Panc1 (cell line): ENCODE results near the gene OPTN. TPM values are rescaled to one million over a fixed set of nuclear protein-coding genes. Genes with fewer than 3 reads are reported as not detected.

Experiments
- ATAC-seq: fragments of 200-7000 bp; cut with Tn5 transposase; 2 replicates; pipeline ENCODE4 v1.9.1; 2020; ENCODE audit warnings: mild to moderate bottlenecking, moderate library complexity
- BruUV-seq: library from RNA; stranded (reverse); fragments of 400-500 nt; replicated peaks from 2 replicates; lab custom pipeline; 2021; lab: Mats Ljungman, UMichigan
- CTCF ChIA-PET: fragments of 300-600 bp; sonication (Branson Sonifier 250); formaldehyde crosslinking; loops from one replicate; lab custom pipeline; 2022; ENCODE audit warnings: antibody characterized with exemption; lab: Charles Lee
- POLR2A ChIA-PET: fragments of 300-600 bp; sonication (Branson Sonifier 250); formaldehyde crosslinking; loops from one replicate; lab custom pipeline; 2022; ENCODE audit warnings: antibody characterized with exemption; lab: Charles Lee
- DNase-seq: peaks from one replicate; pipeline ENCODE4 v3.0.0-alpha.2; 2010; ENCODE audit warnings: low read depth, low spot score
- H3K27ac ChIP-seq: 2 replicates; pipeline ENCODE4 v1.5.1; 2011; ENCODE audit warnings: mild to moderate bottlenecking, low read length, inconsistent platforms
- H3K27me3 ChIP-seq: fragments of 200-500 bp; sonication (Bioruptor generic); 2 replicates; pipeline ENCODE4 v1.6.0; 2014; ENCODE audit warnings: low read length, inconsistent platforms; ENCODE audit not compliant: control insufficient read depth, insufficient read depth
- H3K36me3 ChIP-seq: fragments of 200-500 bp; sonication (Bioruptor generic); 2 replicates; pipeline ENCODE4 v1.5.1; 2014; ENCODE audit warnings: inconsistent platforms, mild to moderate bottlenecking, low read length, moderate library complexity; ENCODE audit not compliant: control insufficient read depth, insufficient read depth
- H3K4me1 ChIP-seq: 2 replicates; pipeline ENCODE4 v1.5.1; 2011; ENCODE audit warnings: inconsistent platforms, mild to moderate bottlenecking, low read length, moderate library complexity; ENCODE audit not compliant: control insufficient read depth, insufficient read depth
- H3K4me3 ChIP-seq, 2 experiments: 2 replicates each; pipeline ENCODE4 v1.5.1; 2011 to 2012; ENCODE audit warnings: low read depth in 2 of 2, low read length in 2 of 2, mild to moderate bottlenecking in 2 of 2, inconsistent platforms in 1 of 2, moderate library complexity in 1 of 2
- H3K9me3 ChIP-seq: fragments of 200-500 bp; sonication (Bioruptor generic); 2 replicates; pipeline ENCODE4 v1.5.1; 2014; ENCODE audit warnings: low read depth, mild to moderate bottlenecking, inconsistent platforms, low read length, moderate library complexity; ENCODE audit not compliant: control insufficient read depth, insufficient read depth
- CTCF ChIP-seq: fragments of 450-650 bp; IDR thresholded peaks from 2 replicates; pipeline ENCODE4 v1.5.1; 2017; ENCODE audit warnings: mild to moderate bottlenecking
- POLR2AphosphoS5 ChIP-seq: IDR thresholded peaks from 2 replicates; pipeline ENCODE4 v1.6.1; 2012; ENCODE audit warnings: mild to moderate bottlenecking, low read depth, low read length, moderate library complexity
- REST ChIP-seq, 2 experiments: IDR thresholded peaks; 2 replicates each; pipeline ENCODE4 v1.6.1; 2011 to 2012; ENCODE audit warnings: low read depth in 2 of 2, control low read depth in 1 of 2, low read length in 1 of 2, mild to moderate bottlenecking in 1 of 2, moderate library complexity in 1 of 2; ENCODE audit not compliant: insufficient read depth in 1 of 2
- SIN3A ChIP-seq: IDR thresholded peaks from 2 replicates; pipeline ENCODE4 v1.6.1; 2012; ENCODE audit warnings: low read depth, mild to moderate bottlenecking, low read length, moderate library complexity, borderline replicate concordance; ENCODE audit not compliant: insufficient read depth
- TCF7L2 ChIP-seq: IDR thresholded peaks from 2 replicates; pipeline ENCODE4 v1.6.1; 2011; ENCODE audit warnings: mild to moderate bottlenecking, low read depth, low read length, inconsistent platforms
- in situ Hi-C: cut with HindIII; loops from 2 replicates; pipeline ENCODE4 v1.10.0; 2016; ENCODE audit warnings: low sequenced_read_pairs, low pct_unique_long_range_greater_than_20kb
- intact Hi-C: fragments of 100-400 bp; cut with micrococcal nuclease; formaldehyde crosslinking; loops from one replicate; pipeline ENCODE4 v1.10.0; 2022; ENCODE audit not compliant: unreplicated experiment
- total RNA-seq: library from RNA; stranded (reverse); gene quantifications from one replicate; pipeline ENCODE4 v1.2.1, GENCODE V29; 2021; ENCODE audit not compliant: unreplicated experiment

The OPTN gene
- total RNA-seq, 1 experiment from 2014 or later: 66.8 TPM

GRCh38 chr10:13066527-13066926 is 33.4 kb upstream of the OPTN start:
- no peak overlapping the region for H3K27ac ChIP-seq
- H3K4me3 ChIP-seq: no peak overlapping the region
- H3K4me1 ChIP-seq: no peaks in the 10 kb centered on the region
- H3K27me3 ChIP-seq: peaks cover 3% of the 10 kb centered on the region; the same call in 1 of the 2 replicates
- BruUV-seq: no TSS peak
- CTCF ChIA-PET: no interaction called here
- POLR2A ChIA-PET: no interaction called here
- DNase-seq (no peak), ATAC-seq (no peak)
- intact Hi-C loops: loop anchor here (10.0 kb wide), 1 partner anchor 512 kb away; no protein-coding TSS in a partner anchor
- no peaks in the 10 kb centered on the region for H3K9me3 ChIP-seq
- H3K36me3 ChIP-seq: no peaks in the 10 kb centered on the region
- in situ Hi-C loops: no loop called here
- no peak for TF ChIP-seq POLR2AphosphoS5
- no peak for TF ChIP-seq CTCF
- TF ChIP-seq REST (IDR thresholded peaks at IDR 0.05; ENCODE audit: insufficient read depth in 1 of 2, low read depth in 2 of 2, low read length in 1 of 2): no peak
- TF ChIP-seq SIN3A: no peak
- TF ChIP-seq TCF7L2: no peak

- CTCF ChIA-PET: no interaction called here
- POLR2A ChIA-PET: no interaction called here
- ATAC-seq: no peak
- TF ChIP-seq REST (IDR thresholded peaks at IDR 0.05; ENCODE audit: insufficient read depth in 1 of 2, low read depth in 2 of 2, low read length in 1 of 2) (no peak), CTCF (no peak), TCF7L2 (no peak), SIN3A (no peak), POLR2AphosphoS5 (no peak)
- no TSS peak for BruUV-seq
- Histone ChIP-seq H3K4me3 (no peak overlapping the region), H3K27ac (no peak overlapping the region), H3K4me1 (no peaks in the 10 kb centered on the region), H3K27me3 (peaks cover 3% of the 10 kb centered on the region; the same call in 1 of the 2 replicates), H3K36me3 (no peaks in the 10 kb centered on the region), H3K9me3 (no peaks in the 10 kb centered on the region)
- no peak for DNase-seq
- intact Hi-C loops: loop anchor here (10.0 kb wide), 1 partner anchor 513 kb away; no protein-coding TSS in a partner anchor
- in situ Hi-C loops: no loop called here
Measured at GRCh38 chr10:13067431-13067830, 32.5 kb upstream of the OPTN start.
